SK-N-SH (cell line): Measurements from ENCODE around the gene TNIP2.

Experiments used
- CTCF ChIP-seq: fragments of 200-600 bp; sonication (generic); IDR thresholded peaks from 2 replicates; pipeline ENCODE4 v1.6.1; 2017; ENCODE audit warnings: antibody characterized with exemption, mild to moderate bottlenecking, moderate library complexity
- EP300 ChIP-seq, 2 experiments: IDR thresholded peaks; 2 replicates each; pipeline versions ENCODE4 v1.4.0 to v1.6.1; 2012; ENCODE audit warnings: borderline replicate concordance in 1 of 2, low read depth in 1 of 2, low read length in 1 of 2
- GATA2 ChIP-seq: sonication (generic); formaldehyde crosslinking; IDR thresholded peaks from 2 replicates; pipeline ENCODE4 v1.5.0; 2020; ENCODE audit warnings: mild to moderate bottlenecking, missing genetic modification reagents
- MXI1 ChIP-seq: IDR thresholded peaks from 2 replicates; pipeline ENCODE4 v1.6.1; 2012; ENCODE audit warnings: mild to moderate bottlenecking, low read depth, low read length, improper control_type of control experiment
- NRF1 ChIP-seq: IDR thresholded peaks from 2 replicates; pipeline ENCODE4 v1.6.1; 2012; ENCODE audit warnings: low read depth, mild to moderate bottlenecking, low read length
- POLR2AphosphoS5 ChIP-seq: IDR thresholded peaks from 2 replicates; pipeline ENCODE4 v1.6.1; 2012; ENCODE audit warnings: low read depth, low read length
- SIN3A ChIP-seq: IDR thresholded peaks from 2 replicates; pipeline ENCODE4 v1.6.1; 2012; ENCODE audit warnings: low read depth, mild to moderate bottlenecking, low read length, moderate library complexity, borderline replicate concordance
- TAF1 ChIP-seq: IDR thresholded peaks from 2 replicates; pipeline ENCODE4 v1.6.1; 2012; ENCODE audit warnings: low read depth, mild to moderate bottlenecking, low read length, moderate library complexity, borderline replicate concordance

GRCh38 chr4:2723751-2724150 is 32.4 kb downstream of the TNIP2 start:
- TF ChIP-seq POLR2AphosphoS5 (no peak), TAF1 (no peak), CTCF (no peak), GATA2 (CRISPR knock-in tag) (no peak), MXI1 (no peak), EP300 (IDR thresholded peaks at IDR 0.05; ENCODE audit: borderline replicate concordance in 1 of 2, low read depth in 1 of 2, low read length in 1 of 2) (no peak), SIN3A (no peak), NRF1 (no peak)
